ENCODE results near the gene JAM3.
"Not testable (repeated sequence)": the region's sequence is repeated elsewhere in the genome, so short reads cannot be mapped to it uniquely, and the experiment has no call there.

Gene JAM3

DNA sequence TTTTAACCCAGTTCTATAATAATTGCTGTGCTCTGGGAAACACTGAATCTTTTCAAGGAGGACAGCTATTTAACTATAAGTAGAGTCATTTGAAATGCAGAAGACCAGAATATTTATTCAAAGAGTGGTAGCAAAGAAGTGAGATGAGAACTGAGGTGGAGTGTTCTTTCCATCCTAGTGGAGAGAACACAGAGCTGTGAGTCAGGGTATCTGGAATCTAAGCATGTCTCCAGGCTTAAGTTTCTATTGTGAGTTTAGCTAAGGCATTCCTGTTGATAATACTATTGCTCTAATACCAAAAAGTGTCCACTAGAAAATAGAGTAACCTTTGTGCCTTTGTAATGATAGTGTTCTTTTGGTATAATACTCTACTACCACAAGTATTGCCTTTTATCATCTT lies 32.4 kb downstream of the JAM3 start:
- no peak for DNase-seq (ENCODE audit: low read depth)

DNA sequence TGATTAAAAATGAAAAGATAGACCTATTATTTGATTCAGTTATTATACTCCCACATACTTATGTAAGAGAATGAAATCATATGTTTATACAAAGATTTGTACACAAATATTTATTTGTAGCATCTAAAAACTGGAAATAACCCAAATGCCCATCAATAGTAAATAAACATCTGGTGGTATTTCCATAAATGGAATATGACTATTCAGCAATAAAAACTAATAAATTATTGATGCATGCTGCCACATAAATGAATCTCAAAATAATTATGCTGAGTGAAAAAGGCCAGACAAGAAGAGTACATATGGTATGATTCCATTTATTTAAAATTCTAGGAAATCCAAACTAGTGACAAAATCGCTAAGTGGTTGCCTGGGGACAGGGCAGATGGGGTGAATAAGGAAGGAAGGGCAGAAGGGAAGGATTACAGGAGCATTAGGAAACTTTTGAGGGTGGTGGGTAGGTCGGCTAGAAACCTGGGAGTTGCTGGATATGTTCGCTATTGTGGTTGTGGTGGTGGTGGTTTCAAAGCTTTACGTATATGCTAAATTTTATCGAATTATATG lies 41.5 kb downstream of the JAM3 start:
- no peak for DNase-seq (ENCODE audit: low read depth)

DNA sequence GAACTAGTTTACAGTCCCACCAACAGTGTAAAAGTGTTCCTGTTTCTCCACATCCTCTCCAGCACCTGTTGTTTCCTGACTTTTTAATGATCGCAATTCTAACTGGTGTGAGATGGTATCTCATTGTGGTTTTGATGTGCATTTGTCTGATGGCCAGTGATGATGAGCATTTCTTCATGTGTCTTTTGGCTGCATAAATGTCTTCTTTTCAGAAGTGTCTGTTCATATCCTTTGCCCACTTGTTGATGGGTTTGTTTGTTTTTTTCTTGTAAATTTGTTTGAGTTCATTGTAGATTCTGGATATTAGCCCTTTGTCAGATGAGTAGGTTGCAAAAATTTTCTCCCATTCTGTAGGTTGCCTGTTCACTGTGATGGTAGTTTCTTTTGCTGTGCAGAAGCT lies 44.9 kb downstream of the JAM3 start:
- not testable (repeated sequence) for DNase-seq (ENCODE audit: low read depth)

DNA sequence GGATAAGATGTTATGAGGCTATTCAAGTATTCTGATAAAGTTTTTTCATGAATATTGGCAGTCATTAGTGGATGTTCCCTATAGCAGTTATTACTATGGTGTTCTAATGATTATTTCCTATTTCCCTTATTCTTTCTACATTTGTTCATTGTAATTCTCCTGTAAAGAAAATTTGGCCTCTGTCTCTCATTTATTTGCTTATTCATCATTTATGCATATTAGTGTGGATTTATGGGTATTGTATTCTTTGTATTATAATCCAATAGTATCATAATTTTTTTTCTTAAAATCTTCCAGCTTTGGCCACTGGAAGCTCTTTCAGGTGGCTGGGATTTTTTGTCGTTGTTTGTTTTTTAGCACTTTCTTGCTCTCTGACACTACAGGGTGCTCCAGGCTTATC lies 47.3 kb downstream of the JAM3 start:
- no peak for DNase-seq (ENCODE audit: low read depth)

DNA sequence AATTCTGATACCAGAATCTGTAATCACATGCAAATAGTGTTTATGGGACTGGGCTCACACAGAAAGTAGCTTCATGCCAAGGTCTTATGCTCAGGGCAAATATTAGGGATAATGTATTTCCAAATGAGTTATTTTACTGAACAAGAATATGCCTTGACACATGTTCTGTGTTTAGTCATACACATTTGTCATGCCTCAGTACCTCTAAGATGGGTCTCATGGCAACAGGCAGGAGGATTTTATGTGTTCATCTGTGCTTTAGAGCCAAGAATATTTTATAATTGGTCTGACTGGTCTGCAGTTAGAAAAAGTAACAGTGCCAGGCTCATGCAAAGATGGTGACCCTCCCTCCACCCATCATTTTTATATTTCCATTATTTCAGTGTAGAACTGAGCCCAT lies 49.1 kb downstream of the JAM3 start:
- no peak for DNase-seq (ENCODE audit: low read depth)

DNA sequence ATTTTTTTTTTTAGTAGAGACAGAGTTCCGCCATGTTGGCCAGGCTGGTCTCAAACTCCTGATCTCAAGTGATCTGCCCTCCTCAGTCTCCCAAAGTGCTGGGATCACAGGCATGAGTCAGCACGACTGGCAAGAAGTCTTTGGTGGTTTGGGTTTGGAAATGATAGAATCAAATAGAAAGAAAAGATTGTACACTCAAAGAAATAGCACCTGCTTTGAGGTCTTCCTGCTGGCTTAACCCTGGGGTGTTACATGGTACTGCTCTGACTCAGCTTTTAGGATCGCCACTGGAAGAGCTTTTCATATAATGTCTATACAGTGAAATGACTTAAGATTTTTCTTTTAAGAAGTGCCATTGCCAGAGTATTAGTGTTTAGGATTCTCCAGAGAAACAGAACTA lies 50.2 kb downstream of the JAM3 start:
- no peak for DNase-seq (ENCODE audit: low read depth)

DNA sequence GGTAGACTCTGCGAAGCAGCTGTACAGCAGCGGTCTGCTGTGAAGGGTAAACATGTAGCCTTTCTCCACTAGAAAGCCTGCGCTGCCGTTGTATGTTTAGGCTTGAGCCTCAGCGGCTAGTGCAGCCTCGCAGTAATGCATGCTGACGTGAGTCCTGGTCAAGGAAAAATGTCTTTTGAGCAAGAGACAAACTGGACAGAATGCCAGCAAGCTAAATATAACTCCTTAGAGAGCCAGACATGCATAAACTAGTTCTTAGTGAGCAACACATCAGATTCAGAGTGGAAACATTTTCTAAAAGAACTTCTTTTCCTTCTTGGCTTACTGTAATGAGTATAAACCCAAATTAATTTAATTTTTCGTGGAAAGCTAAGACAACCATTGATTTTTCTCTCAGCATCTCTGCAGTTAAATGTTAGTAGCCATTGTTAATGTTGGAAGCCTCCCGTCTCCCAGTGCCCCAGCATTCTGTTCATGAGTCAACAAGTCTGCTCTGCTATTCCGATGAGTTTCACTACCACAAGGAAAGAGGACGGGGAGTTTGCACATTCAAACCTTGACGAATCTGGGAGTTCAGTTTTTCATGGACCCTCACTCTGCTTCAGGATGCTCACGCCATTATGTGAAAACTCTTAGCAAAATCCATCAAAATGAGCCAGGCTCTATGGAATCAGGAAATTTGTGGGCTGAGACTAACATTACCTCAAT lies 51.4 kb downstream of the JAM3 start:
- DNase-seq (ENCODE audit: low read depth) = no peak

DNA sequence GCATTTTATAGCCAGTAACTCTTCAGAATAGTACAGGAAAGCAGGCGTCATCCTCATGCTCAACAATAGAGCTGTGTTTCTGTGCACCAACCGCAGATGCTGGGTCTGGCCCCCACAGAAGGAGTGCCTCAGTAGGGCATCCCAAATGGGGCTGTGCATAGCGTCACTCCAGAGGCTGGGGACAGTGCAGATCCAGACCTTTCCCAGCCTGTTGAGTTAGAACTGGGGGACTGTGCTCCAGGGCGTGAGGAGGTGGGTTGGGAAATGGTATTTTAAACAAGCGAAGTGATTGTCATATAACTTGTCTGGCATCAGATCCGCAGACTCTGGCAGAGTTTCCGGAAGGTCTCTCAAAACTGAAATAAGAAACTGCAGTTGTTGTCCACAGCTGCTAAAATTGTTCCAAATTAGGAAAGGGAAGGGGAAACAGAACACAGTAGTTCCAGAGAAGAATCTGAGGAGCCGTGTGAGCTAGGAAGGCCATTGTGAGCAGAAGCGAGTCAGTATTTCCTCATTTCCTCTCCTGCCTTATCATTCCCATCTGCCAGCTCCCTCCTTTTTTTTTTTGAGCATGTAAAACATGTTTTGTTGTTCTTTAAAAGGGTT lies 52.2 kb downstream of the JAM3 start:
- DNase-seq (ENCODE audit: low read depth) = no peak

DNA sequence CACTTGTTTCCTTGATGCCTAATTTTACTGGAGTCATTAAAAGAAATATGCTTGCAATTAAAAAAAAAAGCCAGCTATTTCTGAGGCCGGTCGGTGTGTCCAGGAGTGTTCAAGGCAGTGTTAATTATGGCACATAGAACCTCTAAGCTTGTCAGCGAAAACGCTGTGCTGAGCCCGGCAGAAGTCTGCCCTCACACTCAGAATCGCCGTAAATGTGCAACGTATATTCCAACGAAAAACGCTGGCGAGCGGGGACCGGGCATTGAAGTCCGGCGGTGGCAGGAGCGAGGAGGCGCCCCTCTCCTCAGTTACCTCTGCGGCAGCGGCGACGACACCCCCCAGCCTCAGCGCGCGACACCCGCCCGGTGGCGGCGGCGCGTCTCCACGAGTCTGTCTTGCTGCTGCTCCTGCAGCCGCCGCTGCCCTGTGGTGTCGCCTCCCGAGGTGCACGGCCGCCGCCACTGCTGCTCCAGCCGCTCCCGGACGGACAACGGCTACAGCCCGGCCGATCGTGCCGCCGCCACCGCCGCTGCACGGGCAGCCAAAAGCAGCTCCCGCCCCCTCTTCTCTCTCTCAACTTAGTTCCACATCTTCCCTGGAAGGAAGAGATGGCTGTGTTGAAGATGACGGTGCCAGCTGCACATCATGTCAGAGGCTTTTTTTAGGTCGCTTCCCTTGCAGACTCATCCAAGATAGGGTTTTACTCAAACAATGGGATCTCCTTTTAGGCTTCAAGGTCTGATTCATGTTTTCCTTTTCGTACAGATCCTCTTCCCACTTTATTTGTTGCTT lies 56.0 kb downstream of the JAM3 start:
- no peak for DNase-seq (ENCODE audit: low read depth)

DNA sequence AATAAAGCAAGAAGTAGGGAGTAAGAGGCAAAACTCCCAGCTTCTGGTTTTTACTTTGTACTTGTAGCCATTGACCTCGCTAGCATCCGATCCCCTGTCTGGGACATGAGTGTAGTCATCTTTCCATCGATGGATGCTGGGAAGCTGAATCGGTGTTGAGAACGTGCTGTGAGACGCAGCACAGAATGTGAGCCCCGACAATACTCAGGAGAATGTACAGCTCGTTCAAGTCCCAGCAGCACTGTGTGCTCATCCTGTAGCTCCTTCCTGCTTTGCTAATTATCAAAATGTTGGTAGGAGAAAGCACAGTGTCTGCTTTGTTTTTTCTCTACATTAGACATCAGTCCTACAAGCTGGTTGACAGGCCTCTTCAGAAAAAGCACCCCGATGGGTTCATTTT lies 56.6 kb downstream of the JAM3 start:
- no peak for DNase-seq (ENCODE audit: low read depth)

DNA sequence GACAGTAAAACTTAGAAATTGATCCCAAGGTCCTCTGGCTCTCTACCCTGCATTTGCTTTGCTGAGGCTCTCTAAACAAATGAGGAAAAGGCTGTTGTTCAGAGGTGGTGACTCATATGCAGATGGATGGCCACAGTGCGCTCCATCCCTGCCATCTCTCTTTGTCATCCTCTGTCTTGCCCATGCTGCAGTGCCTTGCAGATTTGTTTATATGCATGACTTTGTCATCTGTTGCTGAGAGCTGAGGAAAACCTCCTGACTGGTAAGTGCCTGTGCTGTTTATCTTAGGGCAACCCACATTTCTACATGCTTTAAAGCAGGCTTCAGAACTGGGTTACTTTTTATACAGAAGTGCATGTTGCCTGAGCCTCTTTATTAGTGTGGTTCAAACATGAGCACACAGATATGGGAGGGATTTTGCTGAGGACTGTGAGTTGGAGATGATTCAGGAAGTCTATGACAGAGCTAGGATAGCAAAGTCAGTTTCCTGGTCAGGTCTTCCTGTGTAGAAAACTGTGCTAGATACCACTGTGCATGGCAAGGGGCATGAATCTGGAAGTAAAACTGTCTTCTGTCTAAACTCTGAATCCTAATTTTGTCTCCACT lies 57.4 kb downstream of the JAM3 start:
- DNase-seq (ENCODE audit: low read depth) = no peak

DNA sequence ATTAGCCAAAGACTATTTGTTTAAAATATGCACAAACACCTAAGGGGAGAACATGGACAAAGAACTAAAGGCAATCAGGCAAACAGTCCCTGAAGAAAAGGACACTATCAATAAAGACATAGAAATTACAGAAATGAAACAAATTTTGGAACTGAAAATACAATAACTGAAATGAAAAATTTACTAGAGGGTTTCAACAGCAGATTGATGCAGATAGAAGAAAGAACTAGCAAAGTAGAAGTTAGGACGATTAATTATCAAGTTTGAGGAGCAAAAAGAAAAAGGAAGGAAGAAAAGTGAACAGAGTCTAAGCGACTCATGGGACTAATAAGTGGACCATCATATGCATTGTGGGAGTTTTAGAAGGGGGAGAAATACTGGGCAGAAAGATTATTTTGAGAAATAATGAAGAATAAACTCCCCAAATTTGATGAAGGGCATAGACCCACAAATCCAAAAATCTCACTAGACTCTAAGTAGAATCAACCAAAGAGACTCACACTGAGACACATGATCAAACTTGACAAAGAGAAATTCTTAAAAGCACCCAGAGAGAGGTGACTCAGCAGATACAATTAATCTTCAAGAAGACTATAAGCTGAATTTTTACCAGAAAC lies 62.9 kb downstream of the JAM3 start:
- DNase-seq (ENCODE audit: low read depth) = no peak

DNA sequence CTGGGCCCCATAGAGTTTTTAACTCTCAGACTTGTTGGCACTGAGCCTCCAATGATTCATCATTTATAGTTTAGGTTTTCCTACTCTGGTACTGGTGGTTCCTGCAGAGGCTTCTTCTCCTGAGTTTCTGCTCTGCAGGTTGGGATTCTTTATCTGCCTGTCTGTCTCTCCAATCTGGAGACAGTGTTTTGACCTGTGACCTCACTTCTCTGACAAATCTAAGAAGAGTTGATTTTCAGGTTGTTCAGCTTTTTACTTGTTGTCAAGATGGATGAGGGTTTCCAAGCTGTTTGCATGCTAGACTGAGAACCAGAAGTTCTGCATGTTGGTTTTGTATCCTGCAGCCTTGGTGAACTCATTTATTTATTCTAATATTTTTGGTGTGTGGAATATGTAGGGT lies 63.9 kb downstream of the JAM3 start:
- no peak for DNase-seq (ENCODE audit: low read depth)

DNA sequence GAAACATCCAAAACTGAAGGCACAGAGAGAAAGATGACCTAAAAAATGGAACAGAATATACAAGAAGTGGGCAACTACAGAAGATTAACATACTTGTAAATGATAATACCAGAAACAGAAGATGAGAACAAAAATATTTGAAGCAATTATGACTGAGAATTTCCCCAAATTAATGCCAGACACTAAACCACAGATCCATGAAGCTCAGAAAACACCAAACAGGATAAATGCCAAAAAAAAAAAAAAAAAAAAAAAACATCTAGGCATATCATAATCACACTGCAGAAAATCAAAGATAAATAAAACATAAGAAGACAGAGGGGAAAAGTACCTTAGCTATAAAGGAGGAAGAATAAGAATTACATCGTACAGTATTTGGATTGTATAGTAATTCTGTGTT lies 65.3 kb downstream of the JAM3 start:
- no peak for DNase-seq (ENCODE audit: low read depth)

DNA sequence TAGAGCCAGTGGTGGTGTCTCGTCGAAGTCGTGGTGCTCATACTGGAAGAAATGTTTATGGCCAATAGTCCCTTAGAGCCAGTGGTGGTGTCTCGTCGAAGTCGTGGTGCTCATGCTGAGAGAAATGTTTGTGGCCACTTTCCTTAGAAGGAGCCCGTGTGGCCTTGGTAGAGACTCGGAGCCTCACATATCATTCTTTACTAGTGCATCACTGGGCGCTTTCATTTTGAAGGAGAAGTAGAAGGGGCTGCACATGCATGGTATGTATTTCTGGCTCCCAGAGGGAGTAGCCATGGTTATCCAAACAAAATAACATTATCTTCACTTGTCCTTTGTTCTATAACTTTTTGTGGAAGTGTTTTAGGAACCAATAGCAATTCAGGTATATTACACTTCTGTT lies 69.5 kb downstream of the JAM3 start:
- DNase-seq (ENCODE audit: low read depth) = no peak

DNA sequence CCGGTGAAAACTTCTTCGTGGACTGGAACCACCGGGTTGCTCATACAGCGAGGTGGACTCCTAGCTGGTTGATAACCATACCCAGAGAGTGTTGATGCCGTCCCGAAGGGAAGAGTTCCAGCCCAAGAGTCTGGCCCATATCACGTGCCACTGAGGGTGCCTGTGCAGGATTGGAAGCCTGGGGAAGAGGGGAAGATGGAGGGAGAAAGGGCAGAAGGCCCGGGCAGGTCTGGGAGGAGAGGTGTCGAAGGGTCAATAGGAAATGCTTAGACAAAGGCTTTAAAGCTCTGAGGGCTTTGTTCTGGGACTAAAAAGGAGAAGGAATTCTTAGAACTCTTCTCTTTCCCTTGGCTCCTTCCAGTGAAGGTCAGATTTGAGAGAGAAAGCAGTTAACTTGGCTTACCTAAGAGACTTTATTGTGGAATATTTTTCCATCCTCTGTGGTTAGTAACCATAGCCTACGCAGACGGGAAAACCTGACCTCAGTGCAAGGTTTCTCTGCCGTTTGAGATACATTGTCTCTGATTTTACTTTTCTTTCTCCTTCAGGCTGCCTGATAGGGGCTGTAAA lies 70.5 kb downstream of the JAM3 start:
- no peak for DNase-seq (ENCODE audit: low read depth)

DNA sequence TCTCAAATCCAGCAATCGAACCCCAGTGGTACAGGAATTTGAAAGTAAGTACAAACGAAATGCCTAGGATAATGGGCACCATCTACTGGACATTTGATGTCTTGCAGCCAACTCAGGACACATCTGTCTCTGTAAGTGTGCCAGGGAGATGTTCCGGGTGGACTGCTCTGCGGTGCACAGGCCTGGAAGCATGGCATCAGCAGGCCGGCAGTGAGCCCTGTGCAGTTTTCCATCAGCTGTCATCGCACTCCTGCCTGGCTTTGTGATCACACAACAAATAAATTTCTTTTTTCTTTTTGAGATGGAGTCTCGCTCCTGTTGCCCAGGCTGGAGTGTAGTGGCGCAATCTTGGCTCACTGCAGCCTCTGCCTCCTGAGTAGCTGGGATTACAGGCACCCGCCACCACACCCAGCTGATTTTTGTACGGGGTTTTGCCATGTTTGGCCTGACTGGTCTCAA lies 71.0 kb downstream of the JAM3 start:
- DNase-seq (ENCODE audit: low read depth) = peak; percentile 9

DNA sequence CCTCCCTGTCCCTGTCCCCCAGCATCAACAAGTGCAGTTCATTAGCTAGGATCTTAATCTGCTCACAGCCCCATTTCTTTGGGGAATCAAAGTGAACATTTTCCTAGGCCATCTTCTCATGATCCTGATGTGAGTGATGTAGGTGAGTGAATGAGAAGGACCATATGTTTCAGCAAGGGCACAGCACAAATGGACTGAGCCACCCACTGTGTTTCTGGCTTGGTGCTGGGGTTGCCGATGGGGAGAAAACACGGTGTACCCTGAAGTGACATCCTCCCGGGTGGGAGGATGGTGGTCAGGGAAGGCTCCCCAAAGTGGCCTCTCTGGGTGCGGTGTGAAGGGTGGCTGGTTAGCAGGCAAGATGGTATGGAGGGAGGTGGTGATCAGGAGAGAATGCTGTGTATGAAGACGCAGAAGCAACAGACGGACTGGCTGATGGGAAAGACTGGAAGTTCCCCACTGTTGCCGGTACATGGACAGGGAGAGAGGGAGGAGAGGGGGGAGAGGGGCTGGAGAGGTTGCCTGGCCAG lies 72.2 kb downstream of the JAM3 start:
- DNase-seq (ENCODE audit: low read depth) = no peak

DNA sequence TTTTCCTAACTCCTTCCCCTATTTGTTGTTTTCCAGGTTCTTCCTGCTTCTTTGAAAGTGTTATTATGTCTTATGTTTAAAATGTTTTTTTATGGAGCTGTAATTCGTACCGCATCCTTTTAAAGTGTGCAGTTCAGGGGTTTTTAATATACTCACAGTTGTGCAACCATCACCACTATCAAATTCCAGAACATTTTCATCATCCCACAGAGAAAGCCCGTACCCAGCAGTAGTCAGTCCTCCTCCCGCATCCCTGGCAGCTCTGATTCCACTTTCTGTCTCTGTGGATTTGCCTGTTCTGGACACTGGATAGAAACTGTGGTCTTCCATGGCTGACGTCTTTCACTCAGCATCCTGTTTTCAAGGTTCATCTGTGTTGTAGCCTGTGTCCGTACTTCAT lies 73.7 kb downstream of the JAM3 start:
- DNase-seq (ENCODE audit: low read depth) = no peak

DNA sequence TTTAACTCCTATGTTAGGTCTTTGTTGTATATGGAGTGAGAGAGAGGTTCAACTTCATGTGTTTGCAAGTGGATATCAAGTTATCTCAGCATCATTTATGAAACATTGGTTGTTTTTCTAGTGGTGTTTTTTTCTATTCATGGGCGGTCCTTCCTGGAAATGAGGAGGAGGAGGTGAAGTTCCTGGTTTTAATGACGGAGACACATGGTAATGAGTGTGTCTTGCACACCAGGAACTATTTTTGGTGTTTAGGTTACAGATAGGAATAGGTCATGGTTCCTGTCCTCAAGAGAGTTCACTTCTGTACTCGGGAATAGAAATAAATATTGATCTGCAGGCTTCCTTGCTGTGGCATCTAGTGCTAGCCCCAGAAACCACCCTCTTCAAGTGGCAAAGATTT lies 74.9 kb downstream of the JAM3 start:
- DNase-seq (ENCODE audit: low read depth) = no peak

DNA sequence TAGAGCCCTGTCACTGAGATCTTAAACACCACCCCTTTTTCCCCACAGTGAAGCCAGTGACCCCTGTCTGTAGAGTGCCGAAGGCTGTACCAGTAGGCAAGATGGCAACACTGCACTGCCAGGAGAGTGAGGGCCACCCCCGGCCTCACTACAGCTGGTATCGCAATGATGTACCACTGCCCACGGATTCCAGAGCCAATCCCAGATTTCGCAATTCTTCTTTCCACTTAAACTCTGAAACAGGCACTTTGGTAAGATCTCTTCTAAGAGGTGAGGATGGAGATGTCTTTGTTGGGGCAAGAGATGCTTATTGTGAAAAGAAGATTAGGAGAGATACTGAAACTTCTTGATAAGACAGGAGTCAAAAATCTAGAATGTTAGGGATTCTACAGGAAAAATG lies 75.9 kb downstream of the JAM3 start:
- no peak for DNase-seq (ENCODE audit: low read depth)

DNA sequence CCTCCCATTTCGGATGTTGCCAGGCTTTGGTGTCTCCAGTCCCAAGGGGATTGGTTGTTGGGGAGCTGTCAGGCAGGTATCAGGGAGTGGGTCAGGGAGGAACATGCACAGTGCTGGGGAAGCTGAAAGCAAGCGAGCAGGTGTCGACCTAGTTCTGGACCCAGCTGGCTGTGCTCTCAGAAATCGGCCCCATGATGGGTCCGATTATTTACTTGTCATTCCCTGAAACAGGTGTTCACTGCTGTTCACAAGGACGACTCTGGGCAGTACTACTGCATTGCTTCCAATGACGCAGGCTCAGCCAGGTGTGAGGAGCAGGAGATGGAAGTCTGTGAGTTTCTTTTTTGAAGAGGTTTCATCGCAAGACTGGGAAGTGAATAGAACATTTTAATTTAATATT lies 76.8 kb downstream of the JAM3 start:
- no peak for DNase-seq (ENCODE audit: low read depth)

Data from stimulated activated CD8-positive, alpha-beta memory T cell treated with anti-CD3 and anti-CD28 coated beads, Interleukin-4, amount 100 ng/mL, for 24 hours (primary cell).